Fibroblast of the aortic adventitia (primary cell): Measurements from ENCODE around the gene SNX25. TPM values are rescaled to one million over a fixed set of nuclear protein-coding genes. Genes with fewer than 3 reads are reported as not detected.
"Not testable (repeated sequence)": the region's sequence is repeated elsewhere in the genome, so short reads cannot be mapped to it uniquely, and the experiment has no call there.

ENCODE experiments used
- DNase-seq: peaks from one replicate; pipeline ENCODE4 v3.0.0-alpha.2; 2010; ENCODE audit warnings: low read depth
- H3K4me3 ChIP-seq: 2 replicates; pipeline ENCODE4 v1.5.1; 2011; ENCODE audit warnings: low read depth, mild to moderate bottlenecking, control low read depth, low read length, moderate library complexity
- CTCF ChIP-seq: IDR thresholded peaks from 2 replicates; pipeline ENCODE4 v1.5.1; 2011; ENCODE audit warnings: mild to moderate bottlenecking, low read length, control low read depth, inconsistent platforms; ENCODE audit not compliant: insufficient read depth
- total RNA-seq: library from RNA; depleted of rRNA; stranded (reverse); fragments of >200 nt; gene quantifications from 2 replicates; pipeline ENCODE4 v1.2.3, GENCODE V29; 2012; ENCODE audit warnings: low replicate concordance

The SNX25 gene
- total RNA-seq, 1 donor: 27.5 TPM

- DNase-seq: peak; percentile 38
- no peak for TF ChIP-seq CTCF
- H3K4me3 ChIP-seq: no peak overlapping the region
These were observed 150.5 kb downstream of the SNX25 start for GRCh38 chr4:185359767-185360446.

GRCh38 chr4:185361872-185362271 lies 152.5 kb downstream of the SNX25 start:
- no peak for DNase-seq
- TF ChIP-seq CTCF: no peak
- no peak overlapping the region for H3K4me3 ChIP-seq

GRCh38 chr4:185362570-185362969 lies 153.2 kb downstream of the SNX25 start:
- not testable (repeated sequence) for H3K4me3 ChIP-seq, DNase-seq

- no peak for TF ChIP-seq CTCF
- H3K4me3 ChIP-seq: no peak overlapping the region
- no peak for DNase-seq
These were observed 153.9 kb downstream of the SNX25 start for GRCh38 chr4:185363251-185363650.

- no peak for DNase-seq
- no peak overlapping the region for H3K4me3 ChIP-seq
- no peak for TF ChIP-seq CTCF
These were observed 155.5 kb downstream of the SNX25 start for GRCh38 chr4:185364886-185365285.

- H3K4me3 ChIP-seq: no peak overlapping the region
- DNase-seq: no peak
- TF ChIP-seq CTCF: no peak
These were observed 160.3 kb downstream of the SNX25 start for GRCh38 chr4:185369731-185370130.

GRCh38 chr4:185370268-185370949 lies 161.0 kb downstream of the SNX25 start:
- no peak for DNase-seq
- no peak for TF ChIP-seq CTCF
- no peak overlapping the region for H3K4me3 ChIP-seq
